ENCODE data around the gene RTKN2. TPM values are rescaled to one million over a fixed set of nuclear protein-coding genes. Genes with fewer than 3 reads are reported as not detected.

Gene RTKN2
- total RNA-seq, 1 experiment from 2014 or later: 14.4 TPM

GRCh38 chr10:62268027-62268398, 631 bp downstream of the RTKN2 start:
- no peak overlapping the region for H3K27ac ChIP-seq (ENCODE audit: insufficient read length, low read depth, low read length)

More at GRCh38 chr10:62268027-62268398, 631 bp downstream of the RTKN2 start:
- Histone ChIP-seq H2BK5ac (ENCODE audit: insufficient read length, low read length) (no peak overlapping the region), H3K56ac (ENCODE audit: insufficient read length, low read depth, low read length) (no peak overlapping the region), H3K9me3 (ENCODE audit: control insufficient read depth, low read depth, low read length) (no peaks in the 10 kb centered on the region), H2AFZ (ENCODE audit: low read length) (peak overlapping the region; percentile 25), H4K5ac (ENCODE audit: insufficient read length, low read depth, low read length) (no peak overlapping the region), H3K23ac (ENCODE audit: insufficient read length, low read depth, low read length) (no peak overlapping the region), H3T11ph (ENCODE audit: low read length) (no peak overlapping the region), H2BK20ac (ENCODE audit: low read depth, low read length, poor library complexity, severe bottlenecking) (no peak overlapping the region), H3K79me1 (ENCODE audit: insufficient read depth, low read depth, low read length, poor library complexity, severe bottlenecking) (peaks cover 5% of the 10 kb centered on the region), H3K9ac (ENCODE audit: extremely low read depth, insufficient read length, low read length) (peak overlapping the region; percentile 68), H3K4me1 (ENCODE audit: insufficient read depth, low read length) (peaks cover 7% of the 10 kb centered on the region; the same call in 1 of the 2 replicates), H3K4ac (ENCODE audit: low read depth, low read length) (no peak overlapping the region), H4K8ac (replicated peaks; ENCODE audit: insufficient read length, low read depth, low read length) (no peak overlapping the region), H3K79me2 (ENCODE audit: insufficient read depth, low read length) (peaks cover 4% of the 10 kb centered on the region; the same call in 1 of the 2 replicates), H3K23me2 (ENCODE audit: insufficient read length, low read depth, low read length, poor library complexity, severe bottlenecking) (no peaks in the 10 kb centered on the region), H3K18ac (ENCODE audit: insufficient read length, low read depth, low read length) (peak overlapping the region; percentile 79), H2BK15ac (ENCODE audit: low read depth, low read length) (no peak overlapping the region), H2BK120ac (ENCODE audit: low read depth, low read length, poor library complexity, severe bottlenecking) (no peak overlapping the region), H2AK5ac (ENCODE audit: insufficient read length, low read length) (no peak overlapping the region), H3K27me3 (ENCODE audit: insufficient read depth, low read length) (no peaks in the 10 kb centered on the region), H3K4me2 (ENCODE audit: insufficient read depth, insufficient read length, low read length) (peak overlapping the region; percentile 69), H2BK12ac (ENCODE audit: insufficient read length, low read depth, low read length) (no peak overlapping the region), H3K14ac (ENCODE audit: insufficient read depth, low read length) (peak overlapping the region; percentile 82; the same call in 1 of the 2 replicates), H4K20me1 (ENCODE audit: control insufficient read depth, insufficient read depth, insufficient read length) (no peaks in the 10 kb centered on the region), H4K91ac (ENCODE audit: insufficient read length, low read depth, low read length) (no peak overlapping the region)
- H3K27me3 Mint-ChIP-seq (ENCODE audit: low read depth): peaks cover 12% of the 10 kb centered on the region
- no peak for TF ChIP-seq CTCF (conservative IDR thresholded peaks at IDR 0.05)
- H3K9me3 Mint-ChIP-seq: no peaks in the 10 kb centered on the region
- H3K36me3 Mint-ChIP-seq (ENCODE audit: insufficient read depth in 1 of 3, low read depth in 3 of 3): no peaks in the 10 kb centered on the region; a peak in 1 of 7 replicates
- no peak for DNase-seq
- peak overlapping the region; percentile 90 to 96 for H3K4me3 Mint-ChIP-seq
- WGBS (ENCODE audit: extremely low coverage, insufficient read length, low lambda C conversion rate): no CpG with 5 or more reads among the region's 19 CpGs
- peak overlapping the region; percentile 77 to 97 (median 85); a peak in 4 of 7 replicates for H3K27ac Mint-ChIP-seq
- peaks cover 33 to 35% of the 10 kb centered on the region in 2 experiments for H3K4me1 Mint-ChIP-seq

All from H9 (cell line).